Gastrocnemius medialis (tissue), 4 donors: ENCODE results near the gene LY6G6C.

Experiments
- POLR2A ChIP-seq, 2 donors: fragments of 450-650 bp; IDR thresholded peaks; one replicate each; pipeline ENCODE4 v1.6.1; 2017; ENCODE audit warnings: antibody characterized with exemption in 2 of 2, mild to moderate bottlenecking in 2 of 2, moderate library complexity in 2 of 2
- TF ChIP-seq, protein P1 (sequence below), 5 experiments: fragments of 450-650 bp in 3 of 5; fragments of 200-600 bp in 2 of 5; sonication (generic) in 2 of 5; IDR thresholded peaks in 4 of 5; conservative IDR thresholded peaks in 1 of 5; 1 replicate in 4 of 5; 2 replicates in 1 of 5; pipeline ENCODE4 v1.5.1; 2016 to 2019; ENCODE audit warnings: antibody characterized with exemption in 5 of 5, mild to moderate bottlenecking in 3 of 5, moderate library complexity in 3 of 5

GRCh38 chr6:31693535-31693934 lies 28.0 kb downstream of the LY6G6C start:
- TF ChIP-seq, protein P1, sequence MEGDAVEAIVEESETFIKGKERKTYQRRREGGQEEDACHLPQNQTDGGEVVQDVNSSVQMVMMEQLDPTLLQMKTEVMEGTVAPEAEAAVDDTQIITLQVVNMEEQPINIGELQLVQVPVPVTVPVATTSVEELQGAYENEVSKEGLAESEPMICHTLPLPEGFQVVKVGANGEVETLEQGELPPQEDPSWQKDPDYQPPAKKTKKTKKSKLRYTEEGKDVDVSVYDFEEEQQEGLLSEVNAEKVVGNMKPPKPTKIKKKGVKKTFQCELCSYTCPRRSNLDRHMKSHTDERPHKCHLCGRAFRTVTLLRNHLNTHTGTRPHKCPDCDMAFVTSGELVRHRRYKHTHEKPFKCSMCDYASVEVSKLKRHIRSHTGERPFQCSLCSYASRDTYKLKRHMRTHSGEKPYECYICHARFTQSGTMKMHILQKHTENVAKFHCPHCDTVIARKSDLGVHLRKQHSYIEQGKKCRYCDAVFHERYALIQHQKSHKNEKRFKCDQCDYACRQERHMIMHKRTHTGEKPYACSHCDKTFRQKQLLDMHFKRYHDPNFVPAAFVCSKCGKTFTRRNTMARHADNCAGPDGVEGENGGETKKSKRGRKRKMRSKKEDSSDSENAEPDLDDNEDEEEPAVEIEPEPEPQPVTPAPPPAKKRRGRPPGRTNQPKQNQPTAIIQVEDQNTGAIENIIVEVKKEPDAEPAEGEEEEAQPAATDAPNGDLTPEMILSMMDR (IDR thresholded peaks at IDR 0.05 in 4 of 5, conservative IDR thresholded peaks at IDR 0.05 in 1 of 5), result no peak
- no peak for TF ChIP-seq POLR2A (IDR thresholded peaks at IDR 0.05)
